ENCODE data around the gene PTP4A2.
A peak's percentile ranks its signal among the peaks of the same experiment; 100 is the strongest.

PTP4A2 gene

DNA sequence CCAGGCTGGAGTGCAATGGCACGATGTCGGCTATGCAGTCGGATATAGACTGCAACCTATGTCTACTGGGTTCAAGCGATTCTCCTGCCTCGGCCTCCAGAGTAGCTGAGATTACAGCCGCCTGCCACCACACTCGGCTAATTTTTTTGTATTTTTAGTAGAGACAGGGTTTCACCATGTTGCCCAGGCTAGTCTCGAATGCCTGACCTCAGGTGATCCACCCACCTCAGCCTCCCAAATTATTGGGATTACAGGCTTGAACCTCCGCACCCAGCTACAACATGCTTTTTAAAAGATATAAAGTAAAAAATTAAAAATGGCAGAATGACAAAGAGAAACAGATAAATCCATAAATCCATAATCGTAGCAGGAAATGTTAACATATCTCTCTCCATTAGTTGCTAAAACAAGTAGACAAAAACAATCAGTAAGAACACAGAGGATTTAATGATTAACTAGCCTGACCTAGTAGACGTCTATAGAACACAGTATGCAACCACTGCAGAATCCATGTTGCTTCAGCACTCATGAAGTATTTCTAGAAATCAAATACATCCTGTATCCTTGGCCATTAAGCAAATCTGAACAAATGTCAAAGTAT, 62.4 kb downstream of the PTP4A2 start:
- H3K36me3 ChIP-seq = no peaks in the 10 kb centered on the region
- H3K4me1 ChIP-seq = peaks cover 41% of the 10 kb centered on the region
- H3K4me2 ChIP-seq = no peak overlapping the region
- no peaks in the 10 kb centered on the region for H3K27me3 ChIP-seq
- H3K9ac ChIP-seq = no peak overlapping the region
- TF ChIP-seq Cebpa-rat (IDR thresholded peaks at IDR 0.05) = no peak
- no peak overlapping the region for H3K4me3 ChIP-seq
- H4K20me1 ChIP-seq = no peaks in the 10 kb centered on the region
- H3K27ac ChIP-seq = no peak overlapping the region
- H3K9me3 ChIP-seq = no peaks in the 10 kb centered on the region

DNA sequence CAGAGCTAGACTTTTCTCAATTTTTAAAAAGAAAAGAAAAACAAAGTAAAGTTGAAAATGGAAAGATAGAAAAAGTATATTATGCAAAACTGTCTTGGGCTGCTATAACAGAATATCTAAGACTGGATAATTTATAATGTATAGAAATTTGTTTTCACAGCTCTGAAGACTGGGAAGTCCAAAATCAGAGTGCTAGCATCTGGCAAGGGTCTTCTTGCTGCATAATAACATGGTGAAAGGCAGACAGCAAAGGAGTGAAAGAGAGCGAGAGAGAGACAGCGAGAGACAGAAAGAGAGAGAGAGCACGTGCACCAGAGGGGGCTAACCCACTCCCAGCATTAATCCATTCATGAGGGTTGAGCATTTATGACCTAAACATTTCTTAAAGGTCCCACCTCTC, 63.2 kb downstream of the PTP4A2 start:
- H3K36me3 ChIP-seq = no peaks in the 10 kb centered on the region
- H3K9ac ChIP-seq = no peak overlapping the region
- no peaks in the 10 kb centered on the region for H3K27me3 ChIP-seq
- no peak for TF ChIP-seq Cebpa-rat (IDR thresholded peaks at IDR 0.05)
- no peak overlapping the region for H3K27ac ChIP-seq
- H4K20me1 ChIP-seq = no peaks in the 10 kb centered on the region
- H3K4me2 ChIP-seq = no peak overlapping the region
- no peak overlapping the region for H3K4me3 ChIP-seq
- H3K4me1 ChIP-seq = peaks cover 35% of the 10 kb centered on the region
- H3K9me3 ChIP-seq = no peaks in the 10 kb centered on the region

GRCh38 chr1:31872658-31873636, 65.2 kb downstream of the PTP4A2 start:
- H3K4me1 ChIP-seq = peaks cover 32% of the 10 kb centered on the region
- no peak overlapping the region for H3K4me2 ChIP-seq
- H3K9ac ChIP-seq = no peak overlapping the region
- no peaks in the 10 kb centered on the region for H3K27me3 ChIP-seq
- no peaks in the 10 kb centered on the region for H3K9me3 ChIP-seq
- no peaks in the 10 kb centered on the region for H4K20me1 ChIP-seq
- H3K27ac ChIP-seq = no peak overlapping the region
- no peaks in the 10 kb centered on the region for H3K36me3 ChIP-seq
- no peak for TF ChIP-seq Cebpa-rat (IDR thresholded peaks at IDR 0.05)
- no peak overlapping the region for H3K4me3 ChIP-seq

- Histone ChIP-seq H3K4me2 (no peak overlapping the region), H4K20me1 (no peaks in the 10 kb centered on the region), H3K36me3 (no peaks in the 10 kb centered on the region), H3K4me1 (peaks cover 21% of the 10 kb centered on the region), H3K9ac (no peak overlapping the region), H3K27me3 (no peaks in the 10 kb centered on the region), H3K27ac (no peak overlapping the region), H3K9me3 (no peaks in the 10 kb centered on the region), H3K4me3 (no peak overlapping the region)
- TF ChIP-seq Cebpa-rat (IDR thresholded peaks at IDR 0.05) = no peak
Measured at GRCh38 chr1:31871703-31872102, 66.5 kb downstream of the PTP4A2 start.

DNA sequence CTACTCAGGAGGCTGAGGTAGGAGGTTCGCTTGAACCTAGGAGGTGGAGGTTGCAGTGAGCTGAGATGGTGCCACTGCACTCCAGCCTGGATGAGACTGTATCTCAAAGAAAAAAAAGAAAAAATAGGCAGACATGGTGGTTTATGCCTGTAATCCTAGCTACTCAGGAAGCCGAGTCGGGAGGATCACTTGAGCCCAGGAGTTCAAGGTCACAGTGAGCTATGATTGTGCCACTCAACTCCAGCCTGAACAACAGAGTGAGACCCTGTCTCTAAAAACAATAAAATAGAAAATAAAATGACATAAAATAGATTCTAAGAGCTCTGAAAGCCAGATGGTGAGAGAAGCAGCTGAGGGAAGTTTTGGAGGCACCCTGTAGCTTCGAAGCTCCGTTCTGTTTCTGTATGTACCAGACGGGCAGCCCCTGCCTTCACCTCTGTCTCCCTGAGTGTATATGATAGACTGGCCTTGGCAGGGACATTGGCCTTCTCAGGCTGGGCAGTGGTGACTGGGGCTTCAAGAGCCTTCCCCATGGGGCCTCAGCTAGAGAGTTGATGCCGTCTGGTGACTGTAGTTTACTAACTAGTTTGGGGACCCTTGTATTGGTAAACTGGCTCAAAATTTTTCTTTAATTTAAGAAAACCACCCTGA, 68.0 kb downstream of the PTP4A2 start:
- Histone ChIP-seq H3K4me2 (peak overlapping the region; percentile 60; the same call in 1 of the 2 replicates), H3K4me3 (no peak overlapping the region), H3K9ac (no peak overlapping the region), H3K27me3 (no peaks in the 10 kb centered on the region), H3K27ac (no peak overlapping the region), H4K20me1 (no peaks in the 10 kb centered on the region), H3K9me3 (no peaks in the 10 kb centered on the region), H3K4me1 (peaks cover 24% of the 10 kb centered on the region), H3K36me3 (no peaks in the 10 kb centered on the region)
- TF ChIP-seq Cebpa-rat (IDR thresholded peaks at IDR 0.05) = no peak

DNA sequence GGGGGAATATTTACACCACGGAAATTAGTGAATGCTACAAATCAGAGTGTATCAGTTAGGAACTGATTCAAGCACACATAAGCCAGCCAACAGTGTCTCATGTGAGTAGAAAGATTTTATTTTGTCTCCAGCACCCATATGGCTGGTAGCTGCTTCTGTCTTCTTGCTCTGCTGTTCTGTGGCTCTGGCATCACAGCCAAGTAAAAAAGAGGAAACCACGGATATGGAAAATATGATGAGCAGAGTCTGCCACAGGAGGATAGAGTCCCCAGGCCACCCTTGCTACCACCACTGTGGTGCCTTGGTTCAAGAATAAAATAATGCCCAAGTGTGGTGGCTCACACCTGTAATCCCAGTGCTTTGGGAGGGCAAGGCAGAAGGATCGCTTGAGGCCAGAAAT, 68.7 kb downstream of the PTP4A2 start:
- Histone ChIP-seq H4K20me1 (no peaks in the 10 kb centered on the region), H3K4me2 (peak overlapping the region; percentile 60), H3K9ac (no peak overlapping the region; the same call in 1 of the 2 replicates), H3K4me3 (no peak overlapping the region), H3K27me3 (no peaks in the 10 kb centered on the region), H3K36me3 (no peaks in the 10 kb centered on the region), H3K9me3 (no peaks in the 10 kb centered on the region), H3K27ac (peak overlapping the region; percentile 31; the same call in 1 of the 2 replicates), H3K4me1 (peaks cover 24% of the 10 kb centered on the region)
- TF ChIP-seq Cebpa-rat (IDR thresholded peaks at IDR 0.05) = no peak

DNA sequence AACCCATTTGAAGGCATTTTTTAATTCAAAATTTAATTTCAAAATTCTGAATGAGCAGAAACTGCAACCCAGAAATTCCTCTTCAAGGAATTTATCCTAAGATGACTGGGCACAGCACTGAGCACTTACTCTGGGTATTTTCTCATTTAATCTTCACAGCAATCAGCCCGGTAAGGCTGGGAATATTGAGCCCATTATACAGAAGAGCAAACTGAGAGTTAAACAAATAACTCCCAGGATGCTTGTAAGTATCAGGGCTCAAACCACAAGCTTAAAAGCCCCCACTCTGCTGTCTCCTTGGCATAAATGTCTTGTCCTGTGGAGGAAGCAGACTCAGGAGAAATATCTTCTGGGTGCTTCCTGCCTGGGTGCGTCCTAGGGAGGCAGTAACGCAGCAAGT, 69.3 kb downstream of the PTP4A2 start:
- Histone ChIP-seq H3K4me1 (peaks cover 24% of the 10 kb centered on the region), H3K27ac (peak overlapping the region; percentile 31; the same call in 1 of the 2 replicates), H3K9ac (no peak overlapping the region; the same call in 1 of the 2 replicates), H3K36me3 (no peaks in the 10 kb centered on the region), H3K27me3 (no peaks in the 10 kb centered on the region), H3K4me2 (peak overlapping the region; percentile 60), H3K9me3 (no peaks in the 10 kb centered on the region), H4K20me1 (no peaks in the 10 kb centered on the region), H3K4me3 (no peak overlapping the region)
- TF ChIP-seq Cebpa-rat (IDR thresholded peaks at IDR 0.05) = no peak

DNA sequence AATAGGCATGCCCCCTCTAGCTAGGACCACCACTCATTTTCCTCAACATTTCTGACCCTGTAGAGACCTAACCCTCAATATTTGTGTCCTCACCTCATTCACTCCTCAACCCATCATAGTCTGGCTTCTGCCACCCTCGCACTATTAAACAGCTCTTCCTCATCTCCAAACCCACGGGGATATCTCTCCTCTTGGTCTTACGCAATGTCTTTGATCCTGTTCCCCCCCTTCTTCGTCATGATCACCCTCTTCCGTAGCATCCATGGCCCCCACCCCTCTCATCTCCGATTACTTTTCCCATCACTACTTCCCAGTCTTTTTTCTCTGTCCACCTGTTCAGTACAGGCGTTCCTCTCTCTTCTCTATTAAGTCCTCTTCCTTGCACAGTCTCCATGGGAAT, 70.6 kb downstream of the PTP4A2 start:
- peak; percentile 76; the same call in 1 of the 2 replicates for TF ChIP-seq Cebpa-rat (IDR thresholded peaks at IDR 0.05)
- H3K27me3 ChIP-seq = no peaks in the 10 kb centered on the region
- H3K9me3 ChIP-seq = no peaks in the 10 kb centered on the region
- H3K27ac ChIP-seq = no peak overlapping the region
- no peaks in the 10 kb centered on the region for H3K36me3 ChIP-seq
- H3K4me2 ChIP-seq = no peak overlapping the region
- no peaks in the 10 kb centered on the region for H4K20me1 ChIP-seq
- H3K9ac ChIP-seq = no peak overlapping the region
- H3K4me3 ChIP-seq = no peak overlapping the region
- H3K4me1 ChIP-seq = peaks cover 24% of the 10 kb centered on the region

GRCh38 chr1:31866450-31867032, 71.6 kb downstream of the PTP4A2 start:
- Histone ChIP-seq H3K27me3 (no peaks in the 10 kb centered on the region), H3K4me3 (no peak overlapping the region), H3K9me3 (no peaks in the 10 kb centered on the region), H3K4me1 (peaks cover 24% of the 10 kb centered on the region), H3K36me3 (no peaks in the 10 kb centered on the region), H4K20me1 (no peaks in the 10 kb centered on the region), H3K27ac (no peak overlapping the region), H3K4me2 (peak overlapping the region; percentile 38), H3K9ac (no peak overlapping the region)
- TF ChIP-seq Cebpa-rat (IDR thresholded peaks at IDR 0.05) = no peak

All from BLaER1 (cell line).